ENCODE data around the gene HECW1.

Gene HECW1

GRCh38 chr7:43513251-43513650, 400.8 kb downstream of the HECW1 start:
- H4K20me1 ChIP-seq (ENCODE audit: insufficient read depth, low read length, poor library complexity, severe bottlenecking): no peaks in the 10 kb centered on the region
- H3K4me2 ChIP-seq (ENCODE audit: low read depth, low read length, poor library complexity, severe bottlenecking): peak overlapping the region; percentile 7
- no peak overlapping the region for H2AFZ ChIP-seq (ENCODE audit: low read length)
- no peak overlapping the region for H3K9ac ChIP-seq (ENCODE audit: low read depth, low read length, poor library complexity, severe bottlenecking)
- TF ChIP-seq EZH2phosphoT487 (IDR thresholded peaks at IDR 0.05; ENCODE audit: borderline replicate concordance) (no peak), CTCF (conservative IDR thresholded peaks at IDR 0.05; ENCODE audit: low read length) (no peak)
- no peak overlapping the region for H3K4me3 ChIP-seq (ENCODE audit: low read length, poor library complexity, severe bottlenecking)
- H3K9me3 ChIP-seq (ENCODE audit: insufficient read depth, low read depth, low read length): no peaks in the 10 kb centered on the region
- no peaks in the 10 kb centered on the region; the same call in 1 of the 2 replicates for H3F3A ChIP-seq (ENCODE audit: low read depth)
- H3K36me3 ChIP-seq (ENCODE audit: insufficient read depth, low read length): no peaks in the 10 kb centered on the region
- no peaks in the 10 kb centered on the region for H3K79me2 ChIP-seq (ENCODE audit: insufficient read depth, low read length)
- H3K9me2 ChIP-seq (replicated peaks; ENCODE audit: low read depth, low read length): no peaks in the 10 kb centered on the region
- peaks cover 43% of the 10 kb centered on the region for H3K4me1 ChIP-seq (ENCODE audit: insufficient read depth, low read length, poor library complexity, severe bottlenecking)
- no peaks in the 10 kb centered on the region for H3K27me3 ChIP-seq (ENCODE audit: insufficient read depth, low read length, poor library complexity, severe bottlenecking)

- Histone ChIP-seq H3K36me3 (ENCODE audit: insufficient read depth, low read length) (no peaks in the 10 kb centered on the region), H3F3A (ENCODE audit: low read depth) (no peaks in the 10 kb centered on the region; the same call in 1 of the 2 replicates), H3K4me1 (ENCODE audit: insufficient read depth, low read length, poor library complexity, severe bottlenecking) (peaks cover 27% of the 10 kb centered on the region), H2AFZ (ENCODE audit: low read length) (no peak overlapping the region), H3K9me3 (ENCODE audit: insufficient read depth, low read depth, low read length) (no peaks in the 10 kb centered on the region), H3K9me2 (replicated peaks; ENCODE audit: low read depth, low read length) (no peaks in the 10 kb centered on the region), H3K79me2 (ENCODE audit: insufficient read depth, low read length) (no peaks in the 10 kb centered on the region), H3K4me2 (ENCODE audit: low read depth, low read length, poor library complexity, severe bottlenecking) (peak overlapping the region; percentile 69), H3K4me3 (ENCODE audit: low read length, poor library complexity, severe bottlenecking) (peak overlapping the region; percentile 43), H4K20me1 (ENCODE audit: insufficient read depth, low read length, poor library complexity, severe bottlenecking) (no peaks in the 10 kb centered on the region), H3K27me3 (ENCODE audit: insufficient read depth, low read length, poor library complexity, severe bottlenecking) (no peaks in the 10 kb centered on the region), H3K9ac (ENCODE audit: low read depth, low read length, poor library complexity, severe bottlenecking) (peak overlapping the region; percentile 45)
- no peak for TF ChIP-seq EZH2phosphoT487 (IDR thresholded peaks at IDR 0.05; ENCODE audit: borderline replicate concordance)
- no peak for TF ChIP-seq CTCF (conservative IDR thresholded peaks at IDR 0.05; ENCODE audit: low read length)
Observed at GRCh38 chr7:43516581-43517342, 404.3 kb downstream of the HECW1 start.

GRCh38 chr7:43517464-43517863, 405.0 kb downstream of the HECW1 start:
- Histone ChIP-seq H3K4me3 (ENCODE audit: low read length, poor library complexity, severe bottlenecking) (peak overlapping the region; percentile 43), H3K9ac (ENCODE audit: low read depth, low read length, poor library complexity, severe bottlenecking) (peak overlapping the region; percentile 45), H2AFZ (ENCODE audit: low read length) (no peak overlapping the region), H3K27me3 (ENCODE audit: insufficient read depth, low read length, poor library complexity, severe bottlenecking) (no peaks in the 10 kb centered on the region), H3K79me2 (ENCODE audit: insufficient read depth, low read length) (no peaks in the 10 kb centered on the region), H3K36me3 (ENCODE audit: insufficient read depth, low read length) (no peaks in the 10 kb centered on the region), H3K4me2 (ENCODE audit: low read depth, low read length, poor library complexity, severe bottlenecking) (peak overlapping the region; percentile 69), H4K20me1 (ENCODE audit: insufficient read depth, low read length, poor library complexity, severe bottlenecking) (no peaks in the 10 kb centered on the region), H3K9me3 (ENCODE audit: insufficient read depth, low read depth, low read length) (no peaks in the 10 kb centered on the region), H3F3A (ENCODE audit: low read depth) (no peaks in the 10 kb centered on the region; the same call in 1 of the 2 replicates), H3K9me2 (replicated peaks; ENCODE audit: low read depth, low read length) (no peaks in the 10 kb centered on the region), H3K4me1 (ENCODE audit: insufficient read depth, low read length, poor library complexity, severe bottlenecking) (peaks cover 26% of the 10 kb centered on the region)
- no peak for TF ChIP-seq CTCF (conservative IDR thresholded peaks at IDR 0.05; ENCODE audit: low read length)
